K562 (cell line): ENCODE measurements around the gene TTLL4.

Source experiments
- ATF6 ChIP-seq: sonication (generic); formaldehyde crosslinking; IDR thresholded peaks from 2 replicates; pipeline ENCODE4 v1.4.0; 2020; ENCODE audit warnings: mild to moderate bottlenecking, missing genetic modification reagents
- BHLHE40 ChIP-seq: IDR thresholded peaks from 2 replicates; pipeline ENCODE4 v1.6.1; 2011; ENCODE audit warnings: low read length, improper control_type of control experiment
- CBX2 ChIP-seq: fragments of 200-600 bp; sonication (generic); IDR thresholded peaks from one replicate; pipeline ENCODE4 v1.6.1; 2012; ENCODE audit warnings: mild to moderate bottlenecking, low read length, inconsistent platforms; ENCODE audit not compliant: insufficient read depth, poor library complexity, severe bottlenecking
- CEBPB ChIP-seq: fragments of 450-650 bp; IDR thresholded peaks from 2 replicates; pipeline ENCODE4 v1.6.1; 2016; ENCODE audit warnings: missing genetic modification characterization, missing compliant biosample characterization
- CTCF ChIP-seq, 3 experiments: IDR thresholded peaks in 2 of 3; conservative IDR thresholded peaks in 1 of 3; 2 replicates each; pipeline ENCODE4 v1.5.1; 2011 to 2012; ENCODE audit warnings: low read length in 3 of 3, mild to moderate bottlenecking in 3 of 3, control low read depth in 2 of 3, improper control_type of control experiment in 1 of 3, inconsistent platforms in 1 of 3, low read depth in 1 of 3, mixed read lengths in 1 of 3, moderate library complexity in 1 of 3; ENCODE audit not compliant: insufficient read depth in 2 of 3
- PHF8 ChIP-seq: fragments of 200-600 bp; sonication (generic); IDR thresholded peaks from 2 replicates; pipeline ENCODE4 v1.6.1; 2012; ENCODE audit warnings: mixed run types, mild to moderate bottlenecking, inconsistent platforms, low read length, moderate library complexity, borderline replicate concordance
- SREBF1 ChIP-seq: fragments of 150-350 bp; IDR thresholded peaks from 2 replicates; pipeline ENCODE4 v1.6.1; 2014; ENCODE audit warnings: antibody characterized with exemption, low read depth, low read length, borderline replicate concordance
- SUPT5H ChIP-seq: fragments of 450-650 bp; IDR thresholded peaks from 2 replicates; pipeline ENCODE4 v1.6.1; 2016
- THAP7 ChIP-seq: fragments of 250-450 bp; sonication (Bioruptor Pico); IDR thresholded peaks from 2 replicates; pipeline ENCODE4 v1.5.0; 2021
- ZBTB1 ChIP-seq: sonication (generic); formaldehyde crosslinking; IDR thresholded peaks from 2 replicates; pipeline ENCODE4 v1.8.1; 2023; ENCODE audit warnings: missing genetic modification reagents, low read depth, mild to moderate bottlenecking, borderline replicate concordance
- ZFP30 ChIP-seq: fragments of 250-450 bp; sonication (Bioruptor Pico); IDR thresholded peaks from 2 replicates; pipeline ENCODE4 v1.8.0; 2022; ENCODE audit warnings: moderate library complexity, mild to moderate bottlenecking, inconsistent platforms, borderline replicate concordance
- ZNF551 ChIP-seq: fragments of 250-450 bp; sonication (Bioruptor Pico); IDR thresholded peaks from 2 replicates; pipeline ENCODE4 v1.5.0; 2021; ENCODE audit warnings: mild to moderate bottlenecking, moderate library complexity
- ZNF766 ChIP-seq: fragments of 200-800 bp; sonication (Bioruptor generic); conservative IDR thresholded peaks from 2 replicates; pipeline ENCODE4 v1.6.1; 2016; ENCODE audit warnings: missing genetic modification characterization, missing compliant biosample characterization

GRCh38 chr2:218748741-218749441 is 38.3 kb downstream of the TTLL4 start:
- TF ChIP-seq PHF8 (no peak), CBX2 (no peak), ZBTB1 (CRISPR knock-in tag) (no peak), SUPT5H (no peak), ZNF766 (no peak), BHLHE40 (no peak), ATF6 (CRISPR knock-in tag) (no peak), ZFP30 (no peak), CTCF (IDR thresholded peaks at IDR 0.05 in 2 of 3, conservative IDR thresholded peaks at IDR 0.05 in 1 of 3; ENCODE audit: insufficient read depth in 2 of 3, low read depth in 1 of 3, low read length in 3 of 3) (no peak; a peak in 1 of 6 replicates), THAP7 (CRISPR knock-in tag) (no peak), ZNF551 (CRISPR knock-in tag) (no peak), SREBF1 (no peak), CEBPB (tag) (no peak)
